GM19193 (cell line): Measurements from ENCODE around the gene NFKBIZ.

ENCODE experiments used
- POLR2A ChIP-seq: IDR thresholded peaks from 4 replicates; pipeline ENCODE4 v1.6.1; 2011; ENCODE audit not compliant: insufficient read depth, insufficient read length; ENCODE audit errors: extremely low read depth

The NFKBIZ gene

DNA sequence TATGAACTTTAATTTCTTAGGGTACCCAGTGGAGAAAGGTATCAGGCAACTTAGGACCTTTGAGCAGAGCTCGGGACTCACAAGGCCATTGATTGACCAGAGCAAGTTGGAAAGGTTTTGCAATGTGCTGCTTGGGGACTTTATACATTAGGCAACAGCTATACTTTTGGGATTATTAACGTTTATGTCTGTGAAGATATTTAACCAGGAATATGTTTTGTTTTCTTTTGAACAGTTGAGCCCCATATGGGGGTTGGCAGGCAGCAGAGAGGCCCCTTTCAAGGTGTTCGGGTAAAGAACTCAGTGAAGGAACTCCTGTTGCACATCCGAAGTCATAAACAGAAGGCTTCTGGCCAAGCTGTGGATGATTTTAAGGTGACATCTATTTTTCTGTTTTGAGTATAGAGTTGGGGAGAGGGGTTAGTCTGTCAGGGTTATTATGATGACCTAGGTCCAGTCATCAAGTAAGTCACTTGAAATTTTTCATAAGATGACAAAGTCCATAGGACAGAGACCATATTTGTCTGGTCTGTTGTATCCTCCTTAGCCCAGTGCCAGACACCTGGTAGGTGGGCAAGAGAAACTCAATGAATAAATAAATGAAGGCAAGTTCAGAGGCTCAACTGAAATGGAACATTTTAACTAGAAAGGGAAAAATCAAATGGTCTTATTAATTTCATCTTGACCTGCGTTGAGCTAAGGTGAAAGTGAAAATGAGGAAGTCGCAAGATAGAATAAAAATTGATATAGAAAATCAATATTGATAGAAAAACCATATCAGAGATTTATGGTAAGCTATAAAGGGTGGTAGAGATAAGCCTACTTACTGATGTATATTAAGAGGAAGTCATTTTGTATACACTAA is 2.8 kb downstream of the NFKBIZ start:
- TF ChIP-seq POLR2A: no peak

- no peak for TF ChIP-seq POLR2A
Observed at GRCh38 chr3:101852983-101853840, 3.9 kb downstream of the NFKBIZ start.

GRCh38 chr3:101853982-101854381 is 4.7 kb downstream of the NFKBIZ start:
- no peak for TF ChIP-seq POLR2A

DNA sequence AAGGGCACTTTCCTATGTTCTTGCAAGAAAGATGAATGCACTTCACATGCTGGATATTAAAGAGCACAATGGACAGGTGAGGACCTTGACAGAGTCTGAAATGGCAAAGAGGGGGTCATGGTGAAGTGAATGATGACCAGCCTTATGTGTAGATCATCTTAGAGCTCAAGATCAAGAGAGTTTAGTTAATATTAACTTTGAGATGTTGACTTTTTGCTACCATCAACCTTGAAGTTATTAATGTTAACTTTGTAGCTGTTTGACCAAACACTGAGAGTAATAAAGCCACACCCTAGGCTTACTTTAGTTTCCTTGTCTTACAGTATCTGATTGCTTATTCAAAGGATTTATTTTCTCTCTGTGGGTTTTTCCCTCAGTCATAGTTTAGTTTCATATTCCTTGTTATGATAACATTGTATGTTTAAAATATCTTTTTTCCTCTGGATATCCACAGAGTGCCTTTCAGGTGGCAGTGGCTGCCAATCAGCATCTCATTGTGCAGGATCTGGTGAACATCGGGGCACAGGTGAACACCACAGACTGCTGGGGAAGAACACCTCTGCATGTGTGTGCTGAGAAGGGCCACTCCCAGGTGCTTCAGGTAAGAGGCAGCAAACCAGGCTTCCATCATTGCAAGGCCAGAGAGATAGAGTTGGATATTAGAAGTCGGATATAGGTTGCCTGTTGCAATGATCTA is 5.4 kb downstream of the NFKBIZ start:
- no peak for TF ChIP-seq POLR2A

DNA sequence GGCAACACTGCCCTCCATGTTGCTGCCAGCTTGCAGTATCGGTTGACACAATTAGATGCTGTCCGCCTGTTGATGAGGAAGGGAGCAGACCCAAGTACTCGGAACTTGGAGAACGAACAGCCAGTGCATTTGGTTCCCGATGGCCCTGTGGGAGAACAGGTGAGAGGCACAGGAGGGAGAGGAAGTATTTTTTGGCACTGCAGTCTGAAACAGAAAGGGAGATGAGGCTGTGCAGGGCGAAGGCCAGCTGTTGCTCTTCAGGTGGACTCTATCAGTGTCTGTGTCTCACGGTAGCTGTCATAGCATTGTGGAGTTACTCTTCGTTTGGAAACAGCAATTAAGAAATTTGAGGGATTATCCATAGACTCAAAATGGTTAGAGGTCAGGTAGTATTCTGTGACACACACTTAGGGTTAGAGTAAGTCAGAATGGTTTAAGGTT is 8.0 kb downstream of the NFKBIZ start:
- no peak for TF ChIP-seq POLR2A

- TF ChIP-seq POLR2A: no peak
Observed at GRCh38 chr3:101858464-101859030, 9.2 kb downstream of the NFKBIZ start.

DNA sequence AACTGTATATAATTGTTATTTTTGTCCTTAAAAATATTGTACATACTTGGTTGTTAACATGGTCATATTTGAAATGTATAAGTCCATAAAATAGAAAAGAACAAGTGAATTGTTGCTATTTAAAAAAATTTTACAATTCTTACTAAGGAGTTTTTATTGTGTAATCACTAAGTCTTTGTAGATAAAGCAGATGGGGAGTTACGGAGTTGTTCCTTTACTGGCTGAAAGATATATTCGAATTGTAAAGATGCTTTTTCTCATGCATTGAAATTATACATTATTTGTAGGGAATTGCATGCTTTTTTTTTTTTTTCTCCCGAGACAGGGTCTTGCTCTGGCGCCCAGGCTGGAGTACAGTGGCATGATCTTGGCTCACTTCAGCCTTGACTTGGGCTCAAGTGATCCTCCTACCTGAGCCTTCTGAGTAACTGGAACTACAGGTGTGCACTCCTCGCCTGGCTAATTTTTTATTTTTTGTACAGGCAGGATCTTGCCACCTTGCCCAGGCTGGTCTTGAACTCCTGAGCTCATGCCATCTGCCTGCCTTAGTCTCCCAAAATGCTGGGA is 10.7 kb downstream of the NFKBIZ start:
- TF ChIP-seq POLR2A: no peak

DNA sequence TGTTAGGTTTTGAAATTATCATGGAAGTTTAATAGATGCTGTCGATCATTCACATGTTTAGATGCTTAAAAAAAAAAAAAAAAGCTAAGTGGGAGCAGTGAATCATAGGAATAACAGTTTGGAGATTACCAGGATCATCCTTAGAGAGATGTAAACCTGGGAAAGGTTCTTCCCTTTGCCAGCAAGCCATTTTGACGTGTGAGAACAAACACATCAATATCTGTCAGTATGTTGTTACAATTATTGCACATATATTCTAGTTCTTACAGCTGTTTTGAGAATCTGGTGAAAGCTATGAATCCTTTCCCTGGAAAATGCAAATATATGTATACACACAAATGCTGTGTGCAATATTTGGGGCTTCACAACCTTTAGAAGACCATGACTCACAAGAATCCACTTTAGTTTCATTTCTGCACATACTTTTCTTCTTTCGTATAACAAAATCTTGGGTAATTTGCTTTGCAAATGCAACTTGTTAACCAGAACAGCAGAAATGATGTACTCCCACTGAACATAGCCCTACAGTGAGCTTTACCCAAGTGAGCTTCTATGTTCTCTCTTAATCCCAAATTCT is 12.0 kb downstream of the NFKBIZ start:
- no peak for TF ChIP-seq POLR2A

GRCh38 chr3:101861789-101862415 is 12.6 kb downstream of the NFKBIZ start:
- TF ChIP-seq POLR2A: no peak

- TF ChIP-seq POLR2A: peak; percentile 37
Observed at GRCh38 chr3:101862416-101863165, 13.3 kb downstream of the NFKBIZ start.

DNA sequence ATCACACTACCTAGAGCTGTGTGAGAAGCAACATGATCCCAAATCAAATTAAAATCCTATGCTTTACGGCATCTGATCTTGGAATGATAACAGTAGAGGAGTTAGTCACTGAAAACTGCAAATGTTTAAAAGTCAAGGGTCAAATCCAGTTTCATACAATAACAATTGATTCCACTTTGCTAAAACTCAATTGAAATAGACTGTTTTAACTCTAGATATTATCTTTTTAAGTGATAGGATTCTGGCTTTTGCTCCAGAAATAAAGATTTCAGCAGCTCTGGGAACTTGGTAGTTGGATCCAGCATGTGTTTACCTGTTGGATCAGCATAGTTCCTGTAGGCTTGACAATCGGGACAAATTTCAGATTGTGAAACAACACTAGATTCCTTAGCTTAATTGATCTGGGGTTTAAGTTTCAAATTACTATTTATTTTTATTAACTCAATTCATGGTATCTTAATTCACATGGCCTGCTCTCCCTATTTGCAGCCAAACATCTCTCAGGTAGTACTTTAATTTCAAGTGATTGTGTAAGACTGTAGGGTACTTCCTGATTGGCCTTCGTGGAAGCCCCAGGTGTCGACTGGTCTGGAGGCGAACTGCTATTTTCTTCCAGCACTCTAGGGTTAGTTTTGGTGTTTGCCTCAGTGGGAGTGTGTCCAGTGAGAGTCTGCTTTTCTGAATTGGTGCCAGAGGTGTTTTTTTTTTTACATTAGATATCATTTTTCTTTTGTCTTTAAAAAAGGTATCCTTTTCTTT is 16.6 kb downstream of the NFKBIZ start:
- no peak for TF ChIP-seq POLR2A

DNA sequence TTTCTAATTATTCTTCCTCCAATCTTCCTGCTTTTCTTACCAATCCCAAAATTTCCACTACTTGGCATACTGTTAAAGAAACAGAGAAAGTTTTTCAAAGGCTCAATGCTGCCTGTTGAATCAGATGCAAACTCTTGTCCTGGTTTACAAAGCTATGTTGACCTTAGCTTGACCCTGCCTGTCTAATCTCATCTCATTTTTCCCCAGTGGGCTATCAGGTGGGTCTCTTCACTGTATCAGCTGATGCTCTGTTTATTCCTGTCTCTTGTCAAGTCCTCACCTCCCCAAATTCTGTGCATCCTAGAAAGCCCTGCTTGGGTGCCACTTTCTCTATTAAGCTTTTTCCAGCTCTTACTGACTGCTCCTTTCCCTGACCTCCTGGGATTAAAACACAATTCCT is 18.2 kb downstream of the NFKBIZ start:
- TF ChIP-seq POLR2A: no peak
